ENCODE results near the gene TUBA4A.
"Not testable (repeated sequence)": the region's sequence is repeated elsewhere in the genome, so short reads cannot be mapped to it uniquely, and the experiment has no call there.

TUBA4A gene

GRCh38 chr2:219209236-219210195 is 44.2 kb downstream of the TUBA4A start:
- no peak for FAIRE-seq

GRCh38 chr2:219207884-219208740 is 45.6 kb downstream of the TUBA4A start:
- no peak for FAIRE-seq

- no peak for FAIRE-seq
These were observed 46.4 kb downstream of the TUBA4A start for GRCh38 chr2:219207134-219207883.

- no peak for FAIRE-seq
These were observed 47.2 kb downstream of the TUBA4A start, which contains the start of gene ZFAND2B for GRCh38 chr2:219206328-219207133. TSS of gene ZFAND2B (plus strand) at chr2:219206782. CDS start at chr2:219206988, 206 bp downstream.

- no peak for FAIRE-seq
These were observed 47.8 kb downstream of the TUBA4A start for GRCh38 chr2:219205981-219206327.

GRCh38 chr2:219205165-219205538 is 48.6 kb downstream of the TUBA4A start:
- FAIRE-seq: no peak

GRCh38 chr2:219204425-219205164 is 49.1 kb downstream of the TUBA4A start:
- FAIRE-seq: no peak

- not testable (repeated sequence) for FAIRE-seq
These were observed 52.4 kb downstream of the TUBA4A start for GRCh38 chr2:219201331-219201730.

GRCh38 chr2:219200502-219201326 is 53.0 kb downstream of the TUBA4A start:
- FAIRE-seq: not testable (repeated sequence)

All from islet of Langerhans (tissue), 1 donor.